Retinal pigment epithelial cell (primary cell): ENCODE data around the gene SPATA2.
"Not testable (repeated sequence)": the region's sequence is repeated elsewhere in the genome, so short reads cannot be mapped to it uniquely, and the experiment has no call there.

ENCODE experiments used
- DNase-seq: peaks from one replicate; pipeline ENCODE4 v3.0.0-alpha.2; 2010; ENCODE audit warnings: low read depth
- H3K4me3 ChIP-seq: 2 replicates; pipeline ENCODE4 v1.5.1; 2011; ENCODE audit warnings: mild to moderate bottlenecking, low read length, control low read depth, moderate library complexity
- CTCF ChIP-seq: conservative IDR thresholded peaks from 2 replicates; pipeline ENCODE4 v1.5.1; 2011; ENCODE audit warnings: low read depth, low read length, control low read depth, inconsistent platforms

SPATA2 gene

GRCh38 chr20:49896204-49896603 is 19.1 kb downstream of the SPATA2 start:
- TF ChIP-seq CTCF, result no peak
- no peak overlapping the region for H3K4me3 ChIP-seq
- no peak for DNase-seq

GRCh38 chr20:49895474-49896093 is 19.7 kb downstream of the SPATA2 start:
- not testable (repeated sequence) for H3K4me3 ChIP-seq, DNase-seq

GRCh38 chr20:49894073-49894470 is 21.3 kb downstream of the SPATA2 start:
- DNase-seq, result no peak
- no peak for TF ChIP-seq CTCF
- no peak overlapping the region for H3K4me3 ChIP-seq

- no peak for DNase-seq
- no peak for TF ChIP-seq CTCF
- H3K4me3 ChIP-seq, result no peak overlapping the region
Observed at GRCh38 chr20:49893242-49894072, 21.9 kb downstream of the SPATA2 start.

GRCh38 chr20:49892817-49893216 is 22.5 kb downstream of the SPATA2 start:
- H3K4me3 ChIP-seq, result no peak overlapping the region
- no peak for TF ChIP-seq CTCF
- DNase-seq, result no peak

- no peak for DNase-seq
- no peak for TF ChIP-seq CTCF
- no peak overlapping the region for H3K4me3 ChIP-seq
Observed at GRCh38 chr20:49892260-49892659, 23.1 kb downstream of the SPATA2 start.

- H3K4me3 ChIP-seq, result no peak overlapping the region
- no peak for DNase-seq
- TF ChIP-seq CTCF, result no peak
Observed at GRCh38 chr20:49891476-49892110, 23.7 kb downstream of the SPATA2 start.
